Spinal cord (tissue), 10 donors: ENCODE measurements around the gene TRIO. TPM values are rescaled to one million over a fixed set of nuclear protein-coding genes. Genes with fewer than 3 reads are reported as not detected.

Source experiments
- DNase-seq, 6 donors: peaks; one replicate each; pipeline versions ENCODE4 v3.0.0 to v3.0.0-alpha.2; 2013 to 2015; ENCODE audit warnings: low spot score in 6 of 6, low read depth in 4 of 6
- H3K27ac ChIP-seq: one replicate; pipeline ENCODE4 v1.5.1; 2013; ENCODE audit warnings: low read depth, low read length, control low read depth
- H3K27me3 ChIP-seq: one replicate; pipeline ENCODE4 v1.6.1; 2013; ENCODE audit warnings: low read length; ENCODE audit not compliant: control insufficient read depth, insufficient read depth
- H3K36me3 ChIP-seq: one replicate; pipeline ENCODE4 v1.6.1; 2013; ENCODE audit warnings: low read length; ENCODE audit not compliant: control insufficient read depth, insufficient read depth
- H3K4me1 ChIP-seq: one replicate; pipeline ENCODE4 v1.6.1; 2013; ENCODE audit warnings: low read length; ENCODE audit not compliant: control insufficient read depth, insufficient read depth
- H3K4me3 ChIP-seq: one replicate; pipeline ENCODE4 v1.5.1; 2013; ENCODE audit warnings: low read depth, low read length, control low read depth
- H3K9me3 ChIP-seq: one replicate; pipeline ENCODE4 v1.6.1; 2013; ENCODE audit warnings: low read length; ENCODE audit not compliant: control insufficient read depth, insufficient read depth
- WGBS: methylation state at CpG from one replicate; pipeline ENCODE4 v1.1.5; 2013; ENCODE audit warnings: missing lambda C conversion rate; ENCODE audit not compliant: insufficient coverage; 5-methylcytosine and 5-hydroxymethylcytosine counted together
- polyA plus RNA-seq, 2 donors: library from polyadenylated mRNA; unstranded; fragments of 120-200 nt; gene quantifications; one replicate each; pipeline ENCODE4 v1.2.1, GENCODE V29; 2013; ENCODE audit not compliant: insufficient read length in 2 of 2
- total RNA-seq, 2 donors: library from RNA; depleted of rRNA in 1 of 2; stranded (reverse); fragments of 120-200 nt in 1 of 2; fragments of >200 nt in 1 of 2; gene quantifications; one replicate each; pipeline versions ENCODE4 v1.2.3 to v1.2.4, GENCODE V29; 2013 to 2014
- donor health status: healthy.

TRIO gene
- total and polyA plus RNA-seq, 4 donors, result 175 to 253 (median 240) TPM

DNA sequence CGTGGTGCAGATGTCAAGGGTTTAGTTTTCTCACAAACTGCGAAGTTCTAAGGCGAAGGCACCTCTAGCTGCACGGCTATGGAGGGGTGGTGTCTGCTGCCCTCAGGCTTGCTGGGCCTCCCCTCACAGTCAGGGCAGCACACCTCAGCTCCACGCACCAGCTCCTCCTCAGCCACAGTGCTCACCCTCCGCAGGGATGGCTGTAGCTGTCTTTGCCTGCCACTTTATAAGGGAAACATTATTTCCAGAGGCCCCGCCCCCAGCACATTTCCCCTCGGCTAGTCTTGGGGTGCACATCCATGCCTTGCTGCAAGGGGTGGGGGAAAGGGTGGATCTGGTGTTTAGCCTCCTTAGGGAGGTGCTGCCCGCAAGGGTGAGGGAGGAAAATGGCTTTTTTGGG is 154.6 kb downstream of the TRIO start:
- no peak for DNase-seq
- peaks cover 22% of the 10 kb centered on the region for H3K4me1 ChIP-seq
- 93% methylated on average over 6 of the region's 9 CpGs for WGBS
- no peak overlapping the region for H3K27ac ChIP-seq
- no peaks in the 10 kb centered on the region for H3K27me3 ChIP-seq
- H3K9me3 ChIP-seq, result no peaks in the 10 kb centered on the region
- H3K4me3 ChIP-seq, result no peak overlapping the region
- peaks cover 17% of the 10 kb centered on the region for H3K36me3 ChIP-seq

DNA sequence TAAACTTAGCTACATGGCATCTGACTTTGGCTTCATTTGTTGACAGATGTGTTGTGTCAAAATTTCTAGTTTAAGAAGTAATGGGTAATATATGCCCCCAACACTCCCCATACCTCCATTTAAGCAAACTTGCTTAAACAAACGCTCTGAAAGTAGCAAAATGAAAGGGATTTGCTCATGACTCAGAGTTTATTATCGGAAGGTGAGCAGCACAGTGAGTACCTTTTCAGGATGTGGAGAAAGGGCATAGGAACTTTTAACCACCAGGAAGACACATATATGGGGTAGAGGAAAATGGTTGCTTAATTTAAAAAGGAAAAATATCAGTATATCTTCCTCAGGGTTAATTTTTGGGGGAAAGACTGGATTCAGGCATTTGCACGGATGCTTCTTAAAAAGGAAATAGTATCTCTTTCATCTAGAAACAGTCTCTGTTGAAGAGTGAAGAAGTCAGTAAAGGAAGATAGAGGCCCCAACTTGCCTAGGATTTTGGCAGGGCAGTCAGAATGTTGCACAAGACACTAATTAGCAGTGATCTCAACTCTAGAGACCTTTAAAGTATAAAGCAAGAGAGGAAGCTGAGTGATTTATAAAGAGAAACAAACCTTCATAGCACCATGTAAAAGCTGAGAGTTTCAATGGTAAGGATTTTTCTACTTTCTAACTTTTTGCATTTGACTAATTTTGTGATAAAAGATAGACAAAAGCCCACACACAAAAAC is 155.1 kb downstream of the TRIO start:
- peaks cover 20% of the 10 kb centered on the region for H3K4me1 ChIP-seq
- WGBS, result no CpG with 5 or more reads among the region's 3 CpGs
- DNase-seq, result no peak
- peaks cover 12% of the 10 kb centered on the region for H3K36me3 ChIP-seq
- H3K27me3 ChIP-seq, result no peaks in the 10 kb centered on the region
- H3K9me3 ChIP-seq, result no peaks in the 10 kb centered on the region
- H3K27ac ChIP-seq, result no peak overlapping the region
- no peak overlapping the region for H3K4me3 ChIP-seq

- 82% methylated on average over 4 of the region's 4 CpGs for WGBS
- no peaks in the 10 kb centered on the region for H3K9me3 ChIP-seq
- H3K27ac ChIP-seq, result no peak overlapping the region
- DNase-seq, result no peak
- H3K4me1 ChIP-seq, result peaks cover 17% of the 10 kb centered on the region
- no peaks in the 10 kb centered on the region for H3K27me3 ChIP-seq
- no peak overlapping the region for H3K4me3 ChIP-seq
- peaks cover 12% of the 10 kb centered on the region for H3K36me3 ChIP-seq
Measured at GRCh38 chr5:14299666-14300065, 156.5 kb downstream of the TRIO start.

GRCh38 chr5:14301186-14301585 is 158.0 kb downstream of the TRIO start:
- no peak for DNase-seq
- Histone ChIP-seq H3K27me3 (no peaks in the 10 kb centered on the region), H3K9me3 (no peaks in the 10 kb centered on the region), H3K4me1 (peaks cover 11% of the 10 kb centered on the region), H3K36me3 (peaks cover 15% of the 10 kb centered on the region), H3K27ac (no peak overlapping the region), H3K4me3 (no peak overlapping the region)
- 85% methylated on average over 3 of the region's 3 CpGs for WGBS

DNA sequence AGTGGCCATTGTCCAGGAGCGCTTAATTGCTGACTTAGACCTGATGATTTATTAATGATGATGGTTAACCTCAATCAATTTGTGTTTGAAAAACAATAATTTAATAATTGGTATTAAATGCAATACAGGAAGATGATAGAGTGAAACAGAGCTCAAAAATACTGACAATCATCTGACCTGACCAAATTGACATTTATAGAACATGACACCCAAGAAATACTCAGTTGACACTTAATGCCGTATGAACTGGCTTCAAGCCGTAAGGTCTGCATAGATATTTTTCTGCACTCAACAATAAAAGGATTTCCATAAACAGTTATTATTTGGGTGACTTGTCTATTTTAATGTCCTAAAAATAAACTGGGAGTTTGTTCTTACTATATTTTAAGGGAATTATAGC is 159.2 kb downstream of the TRIO start:
- Histone ChIP-seq H3K27ac (no peak overlapping the region), H3K9me3 (no peaks in the 10 kb centered on the region), H3K27me3 (no peaks in the 10 kb centered on the region), H3K4me3 (no peak overlapping the region), H3K36me3 (peaks cover 14% of the 10 kb centered on the region), H3K4me1 (peaks cover 10% of the 10 kb centered on the region)
- no CpG with 5 or more reads among the region's 3 CpGs for WGBS
- no peak for DNase-seq

GRCh38 chr5:14305045-14305444 is 161.9 kb downstream of the TRIO start:
- H3K36me3 ChIP-seq, result peaks cover 17% of the 10 kb centered on the region
- no peak for DNase-seq
- peaks cover 5% of the 10 kb centered on the region for H3K4me1 ChIP-seq
- H3K9me3 ChIP-seq, result no peaks in the 10 kb centered on the region
- H3K27me3 ChIP-seq, result no peaks in the 10 kb centered on the region
- WGBS, result 80% methylated on average over 4 of the region's 7 CpGs
- H3K27ac ChIP-seq, result no peak overlapping the region
- no peak overlapping the region for H3K4me3 ChIP-seq

GRCh38 chr5:14306329-14306815 is 163.2 kb downstream of the TRIO start:
- Histone ChIP-seq H3K27me3 (no peaks in the 10 kb centered on the region), H3K9me3 (no peaks in the 10 kb centered on the region), H3K27ac (no peak overlapping the region), H3K4me3 (no peak overlapping the region), H3K4me1 (peaks cover 5% of the 10 kb centered on the region), H3K36me3 (peaks cover 25% of the 10 kb centered on the region)
- peak in 2 of 6 donors; percentile 50 to 57 for DNase-seq
- 60% methylated on average over 1 of the region's 2 CpGs for WGBS

DNA sequence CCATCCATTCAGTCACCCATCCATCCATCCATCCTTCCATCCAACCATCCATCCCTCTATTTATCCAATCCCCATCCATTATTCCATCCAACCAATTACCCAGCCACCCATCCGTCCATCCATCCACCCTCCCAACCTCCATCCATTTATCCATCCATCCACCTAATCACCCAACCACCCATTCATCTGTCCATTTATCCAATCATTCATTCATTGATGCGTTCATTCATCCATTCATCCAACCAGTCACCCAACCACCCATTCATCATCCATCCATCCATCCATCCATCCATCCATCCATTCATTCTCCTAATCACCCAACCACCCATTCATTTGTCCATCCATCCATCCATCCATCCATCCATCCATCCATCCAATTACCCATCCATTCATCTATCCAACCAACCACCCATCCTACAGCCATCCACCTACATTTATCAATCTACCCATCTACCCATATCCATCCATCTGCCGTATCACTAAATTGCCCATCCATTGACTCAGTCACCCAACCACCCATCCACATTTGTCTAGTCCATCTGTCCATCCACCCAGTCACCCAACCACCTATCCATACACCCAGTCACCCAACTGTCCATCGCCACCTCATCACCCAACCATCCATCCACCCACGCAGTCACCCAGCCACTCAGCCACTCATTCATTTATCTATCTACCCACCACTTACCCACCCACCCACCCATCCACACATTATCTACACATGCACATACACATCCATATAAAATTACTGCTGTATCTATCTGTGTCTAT is 165.4 kb downstream of the TRIO start:
- no peak for DNase-seq
- H3K9me3 ChIP-seq, result no peaks in the 10 kb centered on the region
- no peak overlapping the region for H3K4me3 ChIP-seq
- H3K27ac ChIP-seq, result no peak overlapping the region
- peaks cover 23% of the 10 kb centered on the region for H3K36me3 ChIP-seq
- H3K27me3 ChIP-seq, result no peaks in the 10 kb centered on the region
- WGBS, result 100% methylated on average over 5 of the region's 5 CpGs
- H3K4me1 ChIP-seq, result peaks cover 5% of the 10 kb centered on the region

- Histone ChIP-seq H3K4me1 (peaks cover 5% of the 10 kb centered on the region), H3K4me3 (no peak overlapping the region), H3K27me3 (no peaks in the 10 kb centered on the region), H3K36me3 (peaks cover 22% of the 10 kb centered on the region), H3K27ac (no peak overlapping the region), H3K9me3 (no peaks in the 10 kb centered on the region)
- DNase-seq, result no peak
Measured at GRCh38 chr5:14309199-14309598, 166.1 kb downstream of the TRIO start.
